Measurements from ENCODE around the gene EXOC6.

- no peak for TF ChIP-seq CTCF (conservative IDR thresholded peaks at IDR 0.05; ENCODE audit: low read length)
- TF ChIP-seq EZH2phosphoT487 (IDR thresholded peaks at IDR 0.05; ENCODE audit: borderline replicate concordance, low read depth, low read length), result no peak
These were observed 53.5 kb downstream of the EXOC6 start for GRCh38 chr10:92901819-92902251.
